ENCODE results near the gene BTBD9.

DNA sequence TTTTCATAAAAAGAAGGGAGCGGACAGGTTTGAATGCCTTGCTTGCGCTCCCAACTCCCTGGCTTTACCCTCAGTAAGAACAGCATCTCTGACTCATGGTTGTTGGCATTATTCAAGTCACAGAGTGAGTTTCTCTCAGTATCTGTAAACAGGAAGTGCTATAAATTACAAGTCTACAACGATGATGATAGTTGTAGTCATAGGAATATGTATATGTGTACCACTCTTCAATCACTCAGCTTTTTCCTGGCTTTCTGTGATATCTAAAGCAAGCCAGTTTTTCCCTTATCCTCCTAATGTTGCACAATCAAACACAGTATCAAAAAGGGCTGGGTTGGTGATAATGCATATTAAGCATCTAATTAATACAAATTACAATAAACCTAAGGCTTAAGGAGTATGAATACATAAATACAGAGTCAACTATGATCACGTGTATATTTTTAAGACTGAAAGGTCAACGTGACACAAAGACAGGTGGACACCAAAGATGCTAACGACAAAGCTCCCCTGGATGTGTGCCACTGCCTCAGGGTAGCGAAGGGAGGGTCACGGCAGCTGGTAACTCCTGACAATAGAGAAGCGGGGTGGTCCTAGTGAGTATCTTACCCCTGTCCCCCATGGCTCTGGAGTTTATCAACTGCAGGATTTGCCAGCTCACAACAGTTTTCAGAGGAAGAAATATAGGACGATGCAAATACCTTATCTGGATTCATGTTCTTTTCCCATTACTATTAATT, 202.8 kb downstream of the BTBD9 start:
- TF ChIP-seq POLR2A (IDR thresholded peaks at IDR 0.05) = no peak
- TF ChIP-seq, protein P1, sequence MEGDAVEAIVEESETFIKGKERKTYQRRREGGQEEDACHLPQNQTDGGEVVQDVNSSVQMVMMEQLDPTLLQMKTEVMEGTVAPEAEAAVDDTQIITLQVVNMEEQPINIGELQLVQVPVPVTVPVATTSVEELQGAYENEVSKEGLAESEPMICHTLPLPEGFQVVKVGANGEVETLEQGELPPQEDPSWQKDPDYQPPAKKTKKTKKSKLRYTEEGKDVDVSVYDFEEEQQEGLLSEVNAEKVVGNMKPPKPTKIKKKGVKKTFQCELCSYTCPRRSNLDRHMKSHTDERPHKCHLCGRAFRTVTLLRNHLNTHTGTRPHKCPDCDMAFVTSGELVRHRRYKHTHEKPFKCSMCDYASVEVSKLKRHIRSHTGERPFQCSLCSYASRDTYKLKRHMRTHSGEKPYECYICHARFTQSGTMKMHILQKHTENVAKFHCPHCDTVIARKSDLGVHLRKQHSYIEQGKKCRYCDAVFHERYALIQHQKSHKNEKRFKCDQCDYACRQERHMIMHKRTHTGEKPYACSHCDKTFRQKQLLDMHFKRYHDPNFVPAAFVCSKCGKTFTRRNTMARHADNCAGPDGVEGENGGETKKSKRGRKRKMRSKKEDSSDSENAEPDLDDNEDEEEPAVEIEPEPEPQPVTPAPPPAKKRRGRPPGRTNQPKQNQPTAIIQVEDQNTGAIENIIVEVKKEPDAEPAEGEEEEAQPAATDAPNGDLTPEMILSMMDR (IDR thresholded peaks at IDR 0.05) = no peak
